ENCODE measurements around the gene SLC25A19.
A peak's percentile ranks its signal among the peaks of the same experiment; 100 is the strongest.

Gene SLC25A19

DNA sequence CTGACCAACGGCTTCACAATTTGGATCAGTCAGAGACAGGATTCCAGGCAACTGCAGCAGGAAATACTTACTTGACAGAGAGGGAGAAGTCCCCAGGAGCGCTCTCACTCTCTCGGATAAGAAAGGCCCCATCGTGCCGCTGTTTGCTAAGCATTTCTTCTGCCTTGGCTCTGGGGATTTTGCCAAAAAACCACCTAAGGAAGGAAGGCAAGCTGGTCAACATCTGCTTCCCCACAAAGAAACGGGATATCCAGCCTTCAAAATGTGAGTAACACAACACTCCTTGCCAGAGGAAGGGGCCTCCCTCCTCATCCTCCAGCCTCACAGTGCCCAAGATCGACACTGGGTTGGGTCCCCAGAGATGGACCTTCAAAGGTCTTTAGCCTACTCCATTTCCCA, 36.6 kb upstream of the SLC25A19 start:
- Histone ChIP-seq H3K79me2 (ENCODE audit: insufficient read depth, low read length) (peaks cover 59% of the 10 kb centered on the region), H3K9me3 (ENCODE audit: insufficient read depth, low read depth, low read length) (no peaks in the 10 kb centered on the region), H3K4me1 (ENCODE audit: insufficient read depth, low read length, poor library complexity, severe bottlenecking) (peaks cover 30% of the 10 kb centered on the region), H3K4me3 (ENCODE audit: low read length, poor library complexity, severe bottlenecking) (no peak overlapping the region), H3K9ac (ENCODE audit: low read depth, low read length, poor library complexity, severe bottlenecking) (peak overlapping the region; percentile 45), H3K36me3 (ENCODE audit: insufficient read depth, low read length) (peaks cover 57% of the 10 kb centered on the region; the same call in 1 of the 2 replicates), H4K20me1 (ENCODE audit: insufficient read depth, low read length, poor library complexity, severe bottlenecking) (peaks cover 3% of the 10 kb centered on the region), H3K9me2 (replicated peaks; ENCODE audit: low read depth, low read length) (no peaks in the 10 kb centered on the region), H3K27me3 (ENCODE audit: insufficient read depth, low read length, poor library complexity, severe bottlenecking) (no peaks in the 10 kb centered on the region), H3F3A (ENCODE audit: low read depth) (no peaks in the 10 kb centered on the region), H3K4me2 (ENCODE audit: low read depth, low read length, poor library complexity, severe bottlenecking) (peak overlapping the region; percentile 32), H2AFZ (ENCODE audit: low read length) (no peak overlapping the region)
- TF ChIP-seq EZH2phosphoT487 (IDR thresholded peaks at IDR 0.05; ENCODE audit: borderline replicate concordance), result no peak
- TF ChIP-seq, protein P1, sequence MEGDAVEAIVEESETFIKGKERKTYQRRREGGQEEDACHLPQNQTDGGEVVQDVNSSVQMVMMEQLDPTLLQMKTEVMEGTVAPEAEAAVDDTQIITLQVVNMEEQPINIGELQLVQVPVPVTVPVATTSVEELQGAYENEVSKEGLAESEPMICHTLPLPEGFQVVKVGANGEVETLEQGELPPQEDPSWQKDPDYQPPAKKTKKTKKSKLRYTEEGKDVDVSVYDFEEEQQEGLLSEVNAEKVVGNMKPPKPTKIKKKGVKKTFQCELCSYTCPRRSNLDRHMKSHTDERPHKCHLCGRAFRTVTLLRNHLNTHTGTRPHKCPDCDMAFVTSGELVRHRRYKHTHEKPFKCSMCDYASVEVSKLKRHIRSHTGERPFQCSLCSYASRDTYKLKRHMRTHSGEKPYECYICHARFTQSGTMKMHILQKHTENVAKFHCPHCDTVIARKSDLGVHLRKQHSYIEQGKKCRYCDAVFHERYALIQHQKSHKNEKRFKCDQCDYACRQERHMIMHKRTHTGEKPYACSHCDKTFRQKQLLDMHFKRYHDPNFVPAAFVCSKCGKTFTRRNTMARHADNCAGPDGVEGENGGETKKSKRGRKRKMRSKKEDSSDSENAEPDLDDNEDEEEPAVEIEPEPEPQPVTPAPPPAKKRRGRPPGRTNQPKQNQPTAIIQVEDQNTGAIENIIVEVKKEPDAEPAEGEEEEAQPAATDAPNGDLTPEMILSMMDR (conservative IDR thresholded peaks at IDR 0.05; ENCODE audit: low read length), result no peak

DNA sequence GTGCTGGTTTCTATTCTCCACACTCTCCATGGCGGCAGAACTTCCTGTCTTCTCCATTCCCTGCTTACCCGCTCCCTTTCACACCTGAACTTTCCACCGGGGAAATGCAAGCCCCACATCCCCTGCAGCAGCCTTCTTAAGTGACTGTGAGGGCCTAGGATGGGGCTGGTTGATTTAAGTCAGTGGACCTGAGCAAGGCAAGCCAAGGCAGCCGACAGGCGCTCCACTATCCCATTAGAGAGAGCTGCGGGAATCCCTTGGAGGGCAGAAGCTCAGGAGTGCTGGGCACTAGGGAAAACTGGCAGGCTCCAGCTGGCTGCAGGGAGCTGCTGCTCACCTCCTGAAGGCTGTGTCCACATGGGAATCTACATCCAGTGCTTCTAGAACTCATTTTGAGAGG, 36.1 kb upstream of the SLC25A19 start:
- no peaks in the 10 kb centered on the region for H3K9me3 ChIP-seq (ENCODE audit: insufficient read depth, low read depth, low read length)
- H2AFZ ChIP-seq (ENCODE audit: low read length), result no peak overlapping the region
- peaks cover 30% of the 10 kb centered on the region for H3K4me1 ChIP-seq (ENCODE audit: insufficient read depth, low read length, poor library complexity, severe bottlenecking)
- H3K79me2 ChIP-seq (ENCODE audit: insufficient read depth, low read length), result peaks cover 54% of the 10 kb centered on the region
- no peaks in the 10 kb centered on the region for H3F3A ChIP-seq (ENCODE audit: low read depth)
- H3K9me2 ChIP-seq (replicated peaks; ENCODE audit: low read depth, low read length), result no peaks in the 10 kb centered on the region
- no peak overlapping the region for H3K4me3 ChIP-seq (ENCODE audit: low read length, poor library complexity, severe bottlenecking)
- H3K4me2 ChIP-seq (ENCODE audit: low read depth, low read length, poor library complexity, severe bottlenecking), result no peak overlapping the region
- no peak overlapping the region for H3K9ac ChIP-seq (ENCODE audit: low read depth, low read length, poor library complexity, severe bottlenecking)
- H3K27me3 ChIP-seq (ENCODE audit: insufficient read depth, low read length, poor library complexity, severe bottlenecking), result no peaks in the 10 kb centered on the region
- peaks cover 3% of the 10 kb centered on the region for H4K20me1 ChIP-seq (ENCODE audit: insufficient read depth, low read length, poor library complexity, severe bottlenecking)
- peaks cover 57% of the 10 kb centered on the region for H3K36me3 ChIP-seq (ENCODE audit: insufficient read depth, low read length)
- TF ChIP-seq, protein P1 (conservative IDR thresholded peaks at IDR 0.05; ENCODE audit: low read length), result no peak
- TF ChIP-seq EZH2phosphoT487 (IDR thresholded peaks at IDR 0.05; ENCODE audit: borderline replicate concordance), result no peak

DNA sequence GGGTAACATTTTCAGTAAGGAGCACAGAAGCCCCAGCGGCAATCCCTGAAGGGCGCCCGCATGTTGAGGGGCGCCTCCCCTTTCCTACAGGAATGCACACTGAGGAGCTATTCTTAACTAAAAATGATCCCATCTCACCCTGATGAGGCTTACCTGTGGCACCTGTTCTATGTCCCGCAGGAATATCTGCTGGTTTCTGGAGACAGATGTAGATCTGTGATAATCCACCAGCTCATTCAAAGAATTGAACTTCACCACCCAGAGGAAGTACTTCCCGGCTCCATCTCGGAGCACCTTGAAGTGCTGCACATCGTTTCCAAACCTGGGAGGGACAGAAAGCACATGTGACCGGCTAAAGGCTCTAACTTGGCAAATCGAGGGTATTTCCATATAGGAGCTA, 32.3 kb upstream of the SLC25A19 start:
- no peaks in the 10 kb centered on the region for H4K20me1 ChIP-seq (ENCODE audit: insufficient read depth, low read length, poor library complexity, severe bottlenecking)
- H2AFZ ChIP-seq (ENCODE audit: low read length), result no peak overlapping the region
- H3K4me1 ChIP-seq (ENCODE audit: insufficient read depth, low read length, poor library complexity, severe bottlenecking), result peaks cover 20% of the 10 kb centered on the region
- no peak overlapping the region for H3K4me2 ChIP-seq (ENCODE audit: low read depth, low read length, poor library complexity, severe bottlenecking)
- TF ChIP-seq, protein P1 (conservative IDR thresholded peaks at IDR 0.05; ENCODE audit: low read length), result no peak
- no peak for TF ChIP-seq EZH2phosphoT487 (IDR thresholded peaks at IDR 0.05; ENCODE audit: borderline replicate concordance)
- peaks cover 23% of the 10 kb centered on the region for H3K79me2 ChIP-seq (ENCODE audit: insufficient read depth, low read length)
- H3K9me3 ChIP-seq (ENCODE audit: insufficient read depth, low read depth, low read length), result no peaks in the 10 kb centered on the region
- H3K9me2 ChIP-seq (replicated peaks; ENCODE audit: low read depth, low read length), result no peaks in the 10 kb centered on the region
- no peak overlapping the region for H3K4me3 ChIP-seq (ENCODE audit: low read length, poor library complexity, severe bottlenecking)
- peaks cover 82% of the 10 kb centered on the region for H3K36me3 ChIP-seq (ENCODE audit: insufficient read depth, low read length)
- H3K9ac ChIP-seq (ENCODE audit: low read depth, low read length, poor library complexity, severe bottlenecking), result no peak overlapping the region
- H3K27me3 ChIP-seq (ENCODE audit: insufficient read depth, low read length, poor library complexity, severe bottlenecking), result no peaks in the 10 kb centered on the region
- no peaks in the 10 kb centered on the region for H3F3A ChIP-seq (ENCODE audit: low read depth)

Data from Loucy (cell line).